OCI-LY3 (cell line): ENCODE measurements around the gene TEAD1.

Source experiments
- H2AFZ ChIP-seq: fragments of 200-600, 300-600 bp; shearing (Covaris generic); 2 replicates; pipeline ENCODE4 v1.6.0; 2014; ENCODE audit warnings: antibody characterized with exemption, low read depth, low read length
- H3K27ac ChIP-seq: fragments of 200-600, 300-600 bp; sonication (generic); 2 replicates; pipeline ENCODE4 v1.5.1; 2014; ENCODE audit warnings: mild to moderate bottlenecking, low read length, moderate library complexity, mixed read lengths
- H3K27me3 ChIP-seq: fragments of 200-600, 300-600 bp; sonication (generic); 2 replicates; pipeline ENCODE4 v1.6.1; 2014; ENCODE audit warnings: low read depth, low read length, mixed read lengths
- H3K36me3 ChIP-seq: fragments of 200-600, 300-600 bp; sonication (generic); replicated peaks from 2 replicates; pipeline ENCODE3; 2014; ENCODE audit warnings: low read depth, low read length, mixed read lengths
- H3K4me1 ChIP-seq: fragments of 300-600, 200-600 bp; sonication (generic); 2 replicates; pipeline ENCODE4 v1.6.1; 2014; ENCODE audit warnings: low read length, mixed read lengths
- H3K4me2 ChIP-seq: fragments of 200-600, 300-600 bp; sonication (generic); 2 replicates; pipeline ENCODE4 v1.6.1; 2014; ENCODE audit warnings: low read length, mixed read lengths
- H3K4me3 ChIP-seq: fragments of 300-600, 200-600 bp; sonication (generic); 2 replicates; pipeline ENCODE4 v1.5.1; 2014; ENCODE audit warnings: antibody characterized with exemption, mild to moderate bottlenecking, low read length, moderate library complexity
- H3K79me2 ChIP-seq: fragments of 300-600, 200-600 bp; shearing (Covaris generic); 2 replicates; pipeline ENCODE4 v1.6.1; 2014; ENCODE audit warnings: mild to moderate bottlenecking, low read length, mixed read lengths
- H3K9ac ChIP-seq: fragments of 300-600, 200-600 bp; shearing (Covaris generic); 2 replicates; pipeline ENCODE4 v1.6.0; 2014; ENCODE audit warnings: mild to moderate bottlenecking, low read length, moderate library complexity
- H3K9me3 ChIP-seq: fragments of 200-600, 300-600 bp; shearing (Covaris generic); 2 replicates; pipeline ENCODE4 v1.6.1; 2014; ENCODE audit warnings: low read length, mixed read lengths; ENCODE audit not compliant: insufficient read depth
- H4K20me1 ChIP-seq: fragments of 200-600, 300-600 bp; sonication (generic); 2 replicates; pipeline ENCODE4 v1.6.1; 2016; ENCODE audit warnings: low read length, mixed read lengths; ENCODE audit not compliant: insufficient read depth
- EZH2phosphoT487 ChIP-seq: fragments of 200-600 bp; shearing (Covaris generic); IDR thresholded peaks from 2 replicates; pipeline ENCODE4 v1.6.1; 2018; ENCODE audit warnings: antibody characterized with exemption, mixed run types, low read depth
- TF ChIP-seq, protein P1 (sequence below): fragments of 200-600, 300-600 bp; sonication (generic); IDR thresholded peaks from 2 replicates; pipeline ENCODE4 v1.5.1; 2014; ENCODE audit warnings: antibody characterized with exemption, low read length, low read depth

TEAD1 gene

DNA sequence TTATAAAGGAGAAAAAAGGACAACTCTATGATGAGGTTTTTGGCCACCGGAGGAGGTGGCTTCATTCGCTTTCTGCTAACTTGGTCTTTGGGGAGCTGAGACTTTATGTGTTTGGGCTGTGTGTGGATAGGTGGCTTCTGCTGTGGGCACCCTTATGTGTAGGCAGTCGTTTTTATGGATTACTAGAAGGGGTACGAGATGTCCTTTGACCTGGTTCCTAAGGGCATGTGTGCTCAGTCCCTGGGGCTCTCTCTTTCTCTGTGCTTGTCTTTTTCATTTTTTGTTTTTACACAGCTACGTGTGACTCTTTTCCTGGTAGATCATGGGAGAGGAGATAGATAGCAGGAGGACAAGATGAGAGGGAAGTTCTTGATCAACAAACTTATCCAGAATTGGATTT, 93.4 kb downstream of the TEAD1 start:
- Histone ChIP-seq H3K4me1 (no peaks in the 10 kb centered on the region), H4K20me1 (no peaks in the 10 kb centered on the region), H3K27me3 (peaks cover 6% of the 10 kb centered on the region; the same call in 1 of the 2 replicates), H3K9me3 (no peaks in the 10 kb centered on the region), H3K4me3 (no peak overlapping the region), H3K36me3 (no peaks in the 10 kb centered on the region), H3K27ac (no peak overlapping the region), H3K79me2 (no peaks in the 10 kb centered on the region), H2AFZ (no peak overlapping the region), H3K4me2 (no peak overlapping the region), H3K9ac (no peak overlapping the region)
- TF ChIP-seq, protein P1, sequence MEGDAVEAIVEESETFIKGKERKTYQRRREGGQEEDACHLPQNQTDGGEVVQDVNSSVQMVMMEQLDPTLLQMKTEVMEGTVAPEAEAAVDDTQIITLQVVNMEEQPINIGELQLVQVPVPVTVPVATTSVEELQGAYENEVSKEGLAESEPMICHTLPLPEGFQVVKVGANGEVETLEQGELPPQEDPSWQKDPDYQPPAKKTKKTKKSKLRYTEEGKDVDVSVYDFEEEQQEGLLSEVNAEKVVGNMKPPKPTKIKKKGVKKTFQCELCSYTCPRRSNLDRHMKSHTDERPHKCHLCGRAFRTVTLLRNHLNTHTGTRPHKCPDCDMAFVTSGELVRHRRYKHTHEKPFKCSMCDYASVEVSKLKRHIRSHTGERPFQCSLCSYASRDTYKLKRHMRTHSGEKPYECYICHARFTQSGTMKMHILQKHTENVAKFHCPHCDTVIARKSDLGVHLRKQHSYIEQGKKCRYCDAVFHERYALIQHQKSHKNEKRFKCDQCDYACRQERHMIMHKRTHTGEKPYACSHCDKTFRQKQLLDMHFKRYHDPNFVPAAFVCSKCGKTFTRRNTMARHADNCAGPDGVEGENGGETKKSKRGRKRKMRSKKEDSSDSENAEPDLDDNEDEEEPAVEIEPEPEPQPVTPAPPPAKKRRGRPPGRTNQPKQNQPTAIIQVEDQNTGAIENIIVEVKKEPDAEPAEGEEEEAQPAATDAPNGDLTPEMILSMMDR: no peak
- TF ChIP-seq EZH2phosphoT487: no peak

DNA sequence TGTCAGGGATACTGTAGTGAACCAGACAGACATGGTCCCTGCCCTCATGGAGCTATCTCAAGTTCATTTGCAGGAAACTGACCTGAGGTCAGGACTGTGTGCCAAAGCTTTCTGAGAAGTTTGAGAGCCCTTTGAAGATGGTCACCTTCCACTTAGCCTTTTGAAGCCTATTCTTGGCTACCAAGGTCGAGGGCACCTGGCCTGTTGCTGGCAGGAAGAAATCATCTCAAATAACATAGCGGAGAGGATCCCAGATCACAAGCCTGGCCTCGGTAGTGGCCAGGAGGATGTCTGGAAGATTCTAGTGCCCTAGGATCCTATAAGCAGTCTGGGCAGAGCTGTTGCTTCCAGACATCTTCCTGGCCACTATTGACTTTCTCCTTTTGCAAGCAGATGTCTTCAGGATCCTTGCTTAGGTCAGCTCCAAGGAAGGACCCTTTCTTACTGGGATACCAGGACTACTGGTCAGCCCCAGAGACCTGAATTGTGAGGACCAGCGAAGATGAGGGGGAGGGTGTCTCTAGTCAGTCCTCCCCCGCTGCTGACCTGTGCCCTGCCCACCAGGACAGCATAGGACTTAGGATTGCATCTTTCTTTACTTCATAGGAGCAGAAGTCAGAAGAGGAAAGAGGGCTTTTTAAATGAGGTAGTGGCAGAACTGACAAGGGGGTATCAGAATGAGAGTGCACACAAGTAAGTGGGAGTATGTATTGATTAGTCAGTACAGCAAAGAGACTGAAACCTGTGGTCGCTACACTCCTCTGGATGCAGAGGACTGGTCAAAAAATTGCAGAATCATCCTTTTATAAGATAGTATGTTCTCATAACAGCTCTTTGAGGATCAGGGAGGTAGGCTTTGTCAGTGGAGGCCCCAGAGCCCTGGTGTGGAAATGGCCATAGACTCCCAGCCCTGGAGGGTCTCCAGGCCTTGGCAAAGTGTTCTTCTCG, 94.8 kb downstream of the TEAD1 start:
- no peaks in the 10 kb centered on the region for H3K9me3 ChIP-seq
- no peak overlapping the region for H3K9ac ChIP-seq
- no peak overlapping the region for H3K27ac ChIP-seq
- no peak overlapping the region for H3K4me2 ChIP-seq
- H3K27me3 ChIP-seq: peaks cover 10% of the 10 kb centered on the region; the same call in 1 of the 2 replicates
- H3K4me1 ChIP-seq: no peaks in the 10 kb centered on the region
- no peak overlapping the region for H3K4me3 ChIP-seq
- no peak for TF ChIP-seq EZH2phosphoT487
- TF ChIP-seq, protein P1: no peak
- no peak overlapping the region for H2AFZ ChIP-seq
- no peaks in the 10 kb centered on the region for H3K36me3 ChIP-seq
- no peaks in the 10 kb centered on the region for H4K20me1 ChIP-seq
- no peaks in the 10 kb centered on the region for H3K79me2 ChIP-seq

DNA sequence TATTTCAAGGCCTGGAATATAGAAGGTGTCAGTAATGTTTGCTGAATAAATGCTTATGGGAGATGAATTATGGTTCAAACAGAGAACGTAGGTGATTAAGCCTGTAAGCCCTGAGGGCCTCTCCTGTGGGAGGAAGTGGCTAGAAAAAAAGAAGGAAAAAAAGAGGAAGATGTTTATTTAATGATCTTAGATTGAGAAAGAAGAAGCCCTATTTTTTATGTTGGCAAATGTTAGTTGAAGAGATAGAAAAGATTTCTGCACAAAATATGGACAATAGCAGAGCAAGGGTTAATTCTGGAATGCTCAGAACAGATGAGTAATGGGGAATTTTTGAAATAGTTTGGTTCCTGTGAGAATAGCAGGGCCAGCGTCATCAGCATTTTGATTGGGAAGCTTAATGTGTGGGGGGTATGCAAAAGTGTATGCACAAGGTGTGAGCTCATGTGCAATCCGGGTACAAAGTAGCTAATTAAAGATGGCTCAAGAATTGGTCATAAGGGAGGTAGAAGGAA, 95.7 kb downstream of the TEAD1 start:
- H3K79me2 ChIP-seq: no peaks in the 10 kb centered on the region
- no peaks in the 10 kb centered on the region for H4K20me1 ChIP-seq

DNA sequence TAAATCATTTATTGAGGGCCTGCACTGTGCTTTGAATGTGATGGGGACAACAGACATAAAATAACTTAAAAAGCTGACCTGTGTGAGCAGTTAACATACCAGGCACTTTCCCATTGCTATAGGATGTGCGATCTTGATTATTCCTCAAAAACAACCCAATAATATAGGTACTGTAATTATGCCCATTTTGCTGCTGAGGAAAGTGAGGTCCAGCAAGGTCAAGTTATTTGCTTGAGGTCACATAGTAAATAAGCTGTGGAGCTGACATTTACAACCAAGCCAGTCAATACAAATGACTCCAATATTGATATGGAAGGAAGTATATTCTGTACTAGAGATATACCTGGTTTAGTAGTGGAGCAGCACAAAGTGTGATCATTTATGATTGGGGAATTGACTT, 96.2 kb downstream of the TEAD1 start:
- H3K27ac ChIP-seq: no peak overlapping the region
- no peaks in the 10 kb centered on the region for H3K4me1 ChIP-seq
- H3K27me3 ChIP-seq: peaks cover 10% of the 10 kb centered on the region; the same call in 1 of the 2 replicates
- no peaks in the 10 kb centered on the region for H3K79me2 ChIP-seq
- TF ChIP-seq EZH2phosphoT487: no peak
- TF ChIP-seq, protein P1: no peak
- no peaks in the 10 kb centered on the region for H4K20me1 ChIP-seq
- H3K4me2 ChIP-seq: no peak overlapping the region
- no peak overlapping the region for H2AFZ ChIP-seq
- H3K9me3 ChIP-seq: no peaks in the 10 kb centered on the region
- no peak overlapping the region for H3K4me3 ChIP-seq
- H3K9ac ChIP-seq: no peak overlapping the region
- no peaks in the 10 kb centered on the region for H3K36me3 ChIP-seq

More for the DNA sequence above, 95.7 kb downstream of the TEAD1 start:
- Histone ChIP-seq H3K9ac (no peak overlapping the region), H3K36me3 (no peaks in the 10 kb centered on the region), H3K27ac (no peak overlapping the region), H3K9me3 (no peaks in the 10 kb centered on the region), H3K4me1 (no peaks in the 10 kb centered on the region), H2AFZ (no peak overlapping the region), H3K4me3 (no peak overlapping the region), H3K4me2 (no peak overlapping the region), H3K27me3 (peaks cover 10% of the 10 kb centered on the region; the same call in 1 of the 2 replicates)
- no peak for TF ChIP-seq EZH2phosphoT487
- TF ChIP-seq, protein P1: no peak
